ENCODE measurements around the gene SETBP1.

Gene SETBP1

DNA sequence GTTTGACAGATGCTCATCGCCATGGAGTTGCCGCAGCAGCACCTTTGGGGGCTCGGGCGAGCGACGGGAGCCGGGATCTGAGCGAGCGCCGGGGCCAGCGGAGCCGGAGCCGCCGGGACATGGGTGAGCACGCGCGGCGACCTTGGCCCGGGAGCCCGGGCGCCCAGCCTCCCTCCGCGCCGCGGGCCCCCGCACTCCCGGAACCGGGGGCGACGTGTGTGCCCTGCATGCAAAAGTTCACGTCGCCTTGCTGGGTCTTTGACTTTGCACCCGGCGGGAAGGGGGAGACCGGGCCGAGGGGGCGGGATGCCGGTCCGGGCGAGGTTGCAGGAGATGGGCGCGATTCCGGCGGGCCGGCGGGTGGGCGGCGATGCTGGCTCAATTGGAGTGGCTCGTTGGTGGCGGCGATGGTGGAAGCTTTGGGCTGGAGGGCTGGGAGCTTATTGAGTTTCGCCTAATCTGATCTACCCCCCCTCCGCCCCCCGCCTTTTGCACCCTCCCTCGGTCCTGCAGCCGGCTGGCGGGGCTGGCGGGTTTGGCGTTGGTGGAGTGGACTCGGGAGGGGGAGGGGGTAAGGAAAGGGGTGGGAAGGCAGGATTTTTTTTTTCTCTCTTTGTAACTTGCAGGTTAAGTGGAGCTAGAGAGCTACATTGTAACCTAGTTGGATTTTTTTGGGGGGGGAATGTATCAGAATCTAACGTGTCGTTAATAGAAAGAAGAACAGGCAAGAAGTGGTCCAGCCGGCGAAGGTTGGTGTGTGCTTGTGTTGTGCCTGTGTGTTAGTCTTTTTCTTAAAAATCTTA lies at the start of gene SETBP1:
TSS of gene SETBP1 (plus strand) at position 616 of the 803 bp plus-strand sequence. CDS start 20,459 bp downstream, outside the sequence.
- FAIRE-seq = no peak

DNA sequence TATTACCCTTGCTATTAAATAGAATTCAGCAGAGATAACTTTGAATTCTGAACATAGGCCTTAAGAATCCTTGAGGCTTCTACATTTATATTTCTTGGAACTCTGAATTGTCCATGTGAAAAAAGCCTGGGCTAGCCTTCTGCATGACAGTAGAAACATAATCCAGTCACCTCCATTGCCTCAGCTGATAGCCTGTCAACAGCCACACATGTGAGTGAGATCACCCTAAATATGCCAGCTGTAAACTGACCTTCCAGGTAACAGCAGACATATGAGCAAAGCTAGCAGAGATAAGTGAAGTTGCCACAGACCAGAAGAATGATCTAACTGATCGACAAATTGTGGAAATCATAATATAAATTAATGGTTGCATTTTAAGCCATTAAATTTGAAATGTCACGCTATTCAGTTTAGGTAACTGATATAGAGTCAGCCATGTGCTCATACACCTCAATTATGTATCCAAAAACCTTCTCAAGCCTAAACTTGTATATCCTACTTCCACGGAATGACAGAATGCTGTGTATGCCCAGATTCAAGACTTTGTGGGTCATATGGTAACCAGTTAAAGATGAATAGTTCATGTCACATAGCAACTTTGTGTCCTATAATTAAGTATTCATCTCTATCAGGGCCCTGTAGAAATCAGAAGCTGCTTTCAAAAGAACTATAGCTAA lies 48.1 kb upstream of the SETBP1 start:
- no peak for FAIRE-seq

DNA sequence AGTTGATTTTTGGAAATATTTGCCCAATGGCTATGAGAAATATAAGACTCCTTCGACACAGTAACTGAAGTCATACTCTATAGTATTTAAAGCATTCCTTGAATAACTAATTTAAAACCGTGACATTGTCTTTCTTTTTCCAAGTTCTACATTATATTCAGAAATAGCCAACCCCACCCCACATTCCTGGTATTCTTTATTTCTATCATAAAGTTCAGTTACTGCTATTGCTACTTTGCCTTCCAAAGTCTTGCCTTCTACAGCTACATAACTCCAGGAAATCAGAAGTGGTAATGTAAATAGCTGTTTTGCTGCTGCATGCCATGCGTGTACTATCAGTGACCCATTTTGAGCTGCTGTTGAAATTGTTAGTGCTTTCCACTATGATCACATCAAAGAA lies 45.1 kb upstream of the SETBP1 start:
- no peak for FAIRE-seq

DNA sequence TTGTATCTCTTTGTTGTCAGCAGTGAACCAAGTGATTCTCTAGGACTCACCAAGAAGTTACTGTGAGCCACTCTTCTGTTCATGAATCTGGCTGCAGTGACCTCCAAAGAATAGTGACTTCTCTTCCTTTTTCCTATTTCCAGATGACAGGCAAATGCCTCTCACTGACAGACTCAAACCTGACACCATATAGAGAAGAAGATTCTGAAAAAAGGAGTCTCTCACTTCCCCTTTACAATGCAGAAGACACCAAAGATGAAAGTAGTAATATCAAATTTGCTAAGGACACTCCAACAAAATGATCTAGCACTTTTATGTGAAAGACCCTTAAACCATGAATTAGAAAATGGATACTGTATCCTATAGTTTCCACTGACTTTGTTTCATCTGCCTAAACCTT lies 44.4 kb upstream of the SETBP1 start:
- FAIRE-seq = no peak

DNA sequence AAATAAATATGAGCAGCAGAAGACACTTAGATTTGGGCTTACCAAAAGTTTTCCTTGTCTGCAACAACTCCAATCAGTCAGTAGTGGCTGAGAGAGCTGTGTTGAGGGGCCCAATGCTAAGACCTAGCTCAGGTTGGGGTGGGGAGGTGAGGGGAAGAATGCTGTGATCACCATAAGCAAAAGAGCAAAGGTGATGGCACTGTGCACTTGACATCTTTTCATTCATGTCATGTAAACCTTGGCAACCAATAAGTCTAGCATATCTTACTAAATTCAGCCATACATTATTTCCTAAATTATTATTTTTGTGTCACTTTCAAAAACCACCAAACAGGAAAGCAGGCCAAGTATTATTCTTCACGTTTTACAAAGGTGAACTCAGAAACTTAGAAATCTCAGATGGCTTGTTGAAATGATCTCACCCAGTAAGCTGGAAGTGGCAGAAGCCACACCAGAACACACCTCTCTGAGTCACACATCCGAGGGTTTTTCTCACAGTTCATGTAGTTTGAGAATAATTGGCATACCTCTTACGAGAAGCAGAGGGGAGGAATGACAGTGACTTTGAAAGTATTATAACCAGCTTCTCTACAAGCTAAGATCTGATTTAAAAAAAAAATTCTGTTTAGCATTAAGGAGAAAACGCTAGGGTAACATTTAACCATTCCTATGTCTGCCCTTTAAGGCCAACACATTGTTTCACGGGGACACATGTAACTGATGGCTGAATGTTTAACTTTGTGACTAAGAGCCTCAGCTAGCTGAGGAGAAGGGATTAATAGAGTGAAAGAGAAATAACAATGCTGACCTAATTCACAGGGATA lies 43.3 kb upstream of the SETBP1 start:
- no peak for FAIRE-seq

DNA sequence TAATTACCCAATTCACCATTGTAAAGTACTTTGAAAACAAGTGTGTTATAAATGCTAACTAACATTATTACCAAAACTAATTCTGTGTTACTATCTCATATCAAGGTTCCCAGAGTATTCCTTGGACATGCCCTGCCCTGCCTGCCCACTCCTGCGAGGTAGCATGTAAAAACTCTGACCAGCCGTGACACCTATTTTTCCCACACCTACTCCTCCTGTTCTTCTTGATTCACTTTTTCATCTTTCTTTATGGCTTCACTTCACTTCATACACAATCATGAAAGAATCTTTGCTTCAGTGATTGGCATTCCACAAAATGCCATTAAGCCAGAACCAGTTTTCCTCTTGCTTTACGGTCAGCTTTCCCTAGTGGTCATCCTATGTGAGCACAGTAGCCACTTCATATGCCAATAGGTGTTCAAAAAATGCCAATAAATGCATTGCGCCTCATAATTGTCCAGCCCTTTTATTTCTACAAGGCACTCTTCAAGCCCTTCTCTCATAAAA lies 42.6 kb upstream of the SETBP1 start:
- FAIRE-seq = no peak

DNA sequence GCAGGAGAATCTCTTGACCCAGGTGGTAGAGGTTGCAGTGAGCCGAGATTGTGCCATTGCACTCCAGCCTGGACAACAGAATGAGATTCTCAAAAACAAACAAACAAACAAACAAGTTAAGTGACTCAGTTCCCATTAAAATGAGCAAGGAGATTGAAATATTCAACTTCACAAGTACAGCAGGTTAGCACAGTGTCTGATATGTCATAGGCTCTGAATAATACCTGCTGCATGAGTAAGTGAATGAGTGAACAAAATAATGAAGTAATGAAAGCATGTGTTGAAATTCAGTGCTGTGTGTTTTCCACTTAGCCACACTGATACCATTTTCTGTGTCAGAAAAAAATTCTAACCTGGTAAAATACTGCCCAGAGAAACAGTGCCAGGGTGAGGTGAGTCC lies 41.9 kb upstream of the SETBP1 start:
- no peak for FAIRE-seq

DNA sequence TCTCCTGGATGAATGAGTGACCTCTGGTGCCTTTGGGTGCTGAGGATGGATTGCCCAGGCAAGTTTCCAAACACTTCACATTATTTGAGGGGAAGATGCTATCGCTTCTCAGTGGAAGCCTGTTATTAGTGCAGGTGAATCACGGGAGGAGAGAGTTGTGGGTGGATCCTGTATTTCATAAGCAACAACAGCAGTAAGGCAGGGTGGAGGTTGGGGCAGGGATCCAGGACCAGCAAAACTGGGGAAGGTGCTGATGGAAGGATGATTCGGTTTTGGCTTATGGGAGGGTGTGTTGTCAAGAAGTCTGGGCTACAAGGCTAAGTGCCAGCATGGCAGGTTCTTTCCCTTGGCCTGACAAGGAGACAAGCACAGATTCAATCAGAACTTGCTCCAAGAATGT lies 37.7 kb upstream of the SETBP1 start:
- FAIRE-seq = no peak

DNA sequence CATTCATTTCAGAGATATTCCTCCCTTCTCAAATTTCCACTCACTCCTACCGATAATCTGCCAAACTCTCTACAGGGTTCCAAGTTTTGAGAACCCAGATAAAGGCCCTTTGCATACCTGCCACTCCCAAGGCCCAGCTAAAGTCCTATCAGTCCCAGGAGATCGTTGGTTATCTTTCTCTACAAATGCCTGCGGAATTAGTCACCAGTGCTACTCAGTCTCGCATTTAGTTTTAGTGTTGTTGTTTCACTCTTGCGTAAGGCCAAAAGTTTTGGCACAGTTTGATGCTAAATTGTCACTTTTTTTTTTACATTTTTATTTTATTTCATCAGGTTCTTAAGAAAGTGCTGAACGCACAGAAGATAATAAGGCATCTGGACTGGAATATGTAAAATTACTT lies 29.2 kb upstream of the SETBP1 start:
- no peak for FAIRE-seq

DNA sequence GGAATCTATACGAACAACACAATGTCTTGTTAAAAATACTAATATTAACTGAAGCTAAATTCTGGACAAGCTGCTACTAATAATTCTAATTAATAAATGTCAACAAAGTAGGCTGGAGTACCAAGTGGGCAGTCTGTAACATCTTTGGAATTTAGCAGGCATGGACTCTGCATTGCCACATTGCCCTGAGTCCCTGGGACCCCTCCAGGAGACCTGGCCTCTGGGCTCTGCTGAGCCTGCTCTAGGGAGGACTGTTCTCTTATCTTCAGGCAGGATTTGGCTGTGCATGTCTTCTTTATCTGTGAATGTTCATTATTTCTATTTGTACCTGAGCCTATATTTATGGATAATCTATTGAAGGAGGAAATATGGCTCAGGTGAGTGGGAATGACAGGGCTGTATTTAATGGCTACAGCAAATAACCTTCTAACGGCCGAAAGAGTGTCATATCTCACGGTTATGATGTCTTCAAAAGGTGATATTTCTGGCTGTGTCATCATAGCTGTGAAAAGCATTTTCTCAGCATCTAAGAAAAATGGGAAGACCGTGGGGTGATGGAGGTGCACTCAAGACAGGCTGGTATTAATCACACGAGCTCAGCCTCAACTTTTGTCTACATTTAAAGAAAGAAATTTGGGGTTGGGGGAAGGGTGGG lies 28.6 kb upstream of the SETBP1 start:
- no peak for FAIRE-seq

DNA sequence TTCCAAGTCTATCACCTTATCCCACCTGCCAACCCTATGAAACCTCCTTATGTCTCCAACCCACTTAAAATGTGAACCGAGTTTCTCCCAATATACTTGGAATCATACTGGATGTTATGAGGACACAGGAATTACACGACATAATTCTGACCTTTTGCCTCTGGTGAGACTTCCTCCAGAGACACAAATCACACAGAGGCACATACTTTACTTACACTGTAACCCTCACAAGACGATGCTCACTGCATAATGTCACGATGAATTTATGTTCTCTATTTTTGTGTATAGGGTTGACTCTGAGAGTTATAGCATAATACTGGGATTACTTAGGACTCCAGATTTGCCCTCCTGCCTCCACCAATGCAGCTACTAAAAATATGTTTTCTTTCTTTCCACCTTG lies 28.0 kb upstream of the SETBP1 start:
- no peak for FAIRE-seq

DNA sequence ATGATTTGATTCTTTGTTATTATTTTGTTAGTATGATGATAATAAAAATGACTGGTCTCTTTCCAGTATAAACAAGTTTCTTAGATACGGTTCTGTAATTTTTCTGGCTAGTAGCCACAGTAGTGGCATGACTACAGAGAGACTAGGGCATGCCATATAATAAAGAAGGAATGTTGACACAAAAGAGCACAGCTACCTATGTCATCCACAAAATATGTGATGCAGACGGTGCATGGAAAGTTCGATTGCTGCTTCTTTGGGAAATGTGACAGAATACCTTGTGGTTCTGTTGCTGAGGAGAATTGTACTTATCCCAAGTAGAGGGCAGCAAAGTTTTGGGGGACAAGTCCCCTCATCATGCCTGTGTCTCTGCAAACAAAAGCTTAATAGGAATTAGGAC lies 26.1 kb upstream of the SETBP1 start:
- no peak for FAIRE-seq

DNA sequence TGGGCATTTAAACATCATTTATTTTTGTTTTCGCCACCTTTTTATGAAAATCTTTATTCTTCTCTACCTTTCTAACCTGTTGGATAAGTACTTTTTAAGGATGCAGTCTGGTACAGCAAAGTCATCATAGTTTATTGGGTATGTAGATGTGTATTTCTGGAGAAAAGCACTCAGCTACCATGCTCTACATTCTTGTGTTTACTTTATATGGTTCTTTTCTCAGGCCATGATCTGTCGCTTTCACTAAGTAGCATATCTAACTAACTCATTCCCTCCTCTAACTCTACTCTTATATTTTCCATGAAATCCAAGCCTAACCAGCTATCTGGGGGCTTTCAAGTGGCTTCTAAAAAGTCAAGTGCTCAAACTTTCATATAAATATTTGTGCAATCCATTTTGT lies 25.3 kb upstream of the SETBP1 start:
- no peak for FAIRE-seq

DNA sequence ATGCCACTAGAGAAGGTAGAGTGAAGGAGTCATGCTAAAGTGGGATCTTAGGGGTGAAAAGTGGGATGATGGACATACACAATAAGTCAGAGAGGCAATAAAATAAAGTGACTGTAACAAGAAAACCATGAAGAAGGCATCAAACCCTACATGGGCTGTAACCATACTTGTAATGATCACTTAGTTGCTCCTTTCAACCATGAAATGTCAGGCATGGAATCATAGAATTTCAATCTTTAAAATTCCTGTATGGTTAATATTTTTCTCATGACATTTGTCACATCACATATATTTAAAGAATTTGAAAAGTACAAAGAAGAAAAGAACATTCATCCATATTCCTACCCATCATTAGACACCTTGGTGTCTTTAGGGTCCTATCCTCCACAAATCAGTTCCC lies 20.9 kb upstream of the SETBP1 start:
- FAIRE-seq = no peak

DNA sequence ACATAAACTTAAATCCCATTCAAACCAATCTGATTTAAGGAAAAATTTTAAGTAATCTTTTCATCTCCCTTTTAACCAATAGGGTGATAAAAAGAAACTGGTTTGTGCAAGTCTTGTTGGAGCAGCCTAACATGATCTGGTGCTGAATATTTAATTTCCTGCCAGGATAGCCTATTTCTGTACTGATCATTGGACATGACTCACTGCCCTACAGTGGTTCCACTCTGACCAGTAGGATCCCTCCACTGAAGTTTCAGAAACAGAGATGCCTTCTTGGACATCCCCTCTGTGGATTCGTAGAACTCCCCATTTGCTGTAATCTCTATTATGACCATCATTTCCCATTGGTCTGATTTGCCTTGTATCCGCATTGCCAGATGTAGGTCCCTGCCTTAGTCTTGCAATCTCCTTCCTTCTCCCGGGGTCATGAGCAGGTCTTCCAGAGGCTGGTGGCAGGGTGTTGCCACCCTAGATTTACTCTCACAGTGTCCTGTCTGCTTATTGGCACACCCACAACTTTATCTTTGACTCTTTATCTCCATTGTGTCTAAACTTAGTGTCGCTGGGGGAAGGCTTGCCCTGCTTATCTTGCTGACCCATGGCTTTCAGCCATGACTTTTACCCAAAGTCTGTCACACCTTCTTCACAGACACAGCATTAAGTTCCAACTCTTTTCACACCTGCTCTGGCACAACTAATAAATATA lies 12.3 kb upstream of the SETBP1 start:
- no peak for FAIRE-seq

DNA sequence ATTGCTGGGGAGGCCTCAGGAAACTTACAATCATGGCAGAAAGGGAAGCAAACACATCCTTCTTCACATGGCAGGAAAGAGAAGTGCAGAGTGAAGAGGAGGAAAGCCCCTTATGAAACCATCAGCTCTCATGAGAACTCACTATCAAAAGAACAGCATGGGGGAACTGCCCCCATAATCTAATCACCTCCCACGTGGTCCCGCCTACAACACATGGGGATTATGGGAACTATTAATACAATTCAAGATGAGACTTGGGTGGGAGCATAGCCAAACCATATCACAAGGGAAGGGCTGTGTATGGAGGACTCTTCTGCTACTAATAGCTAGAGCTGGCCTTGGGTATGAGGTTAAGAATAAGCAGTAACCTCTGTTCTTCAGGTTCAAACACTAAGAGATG lies 8.8 kb upstream of the SETBP1 start:
- no peak for FAIRE-seq

DNA sequence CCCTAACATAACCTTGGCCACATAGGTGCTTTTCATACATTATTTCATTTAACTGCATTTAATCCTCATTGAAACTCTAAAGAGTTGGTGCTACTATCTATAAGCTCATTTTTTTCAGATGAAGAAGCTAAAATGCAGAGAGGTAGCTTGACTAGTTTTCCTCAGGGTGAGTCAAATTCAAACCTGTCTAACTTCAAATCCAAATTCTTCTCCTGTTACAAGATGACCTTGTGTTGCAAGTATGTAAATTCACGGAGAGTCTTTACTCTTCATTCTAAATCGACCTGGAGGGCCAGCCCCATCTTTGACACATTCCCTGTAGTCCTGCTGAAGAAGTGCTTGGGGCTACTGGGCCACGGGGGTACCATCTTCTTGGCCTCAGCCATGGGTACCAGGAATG lies 8.2 kb upstream of the SETBP1 start:
- FAIRE-seq = no peak

DNA sequence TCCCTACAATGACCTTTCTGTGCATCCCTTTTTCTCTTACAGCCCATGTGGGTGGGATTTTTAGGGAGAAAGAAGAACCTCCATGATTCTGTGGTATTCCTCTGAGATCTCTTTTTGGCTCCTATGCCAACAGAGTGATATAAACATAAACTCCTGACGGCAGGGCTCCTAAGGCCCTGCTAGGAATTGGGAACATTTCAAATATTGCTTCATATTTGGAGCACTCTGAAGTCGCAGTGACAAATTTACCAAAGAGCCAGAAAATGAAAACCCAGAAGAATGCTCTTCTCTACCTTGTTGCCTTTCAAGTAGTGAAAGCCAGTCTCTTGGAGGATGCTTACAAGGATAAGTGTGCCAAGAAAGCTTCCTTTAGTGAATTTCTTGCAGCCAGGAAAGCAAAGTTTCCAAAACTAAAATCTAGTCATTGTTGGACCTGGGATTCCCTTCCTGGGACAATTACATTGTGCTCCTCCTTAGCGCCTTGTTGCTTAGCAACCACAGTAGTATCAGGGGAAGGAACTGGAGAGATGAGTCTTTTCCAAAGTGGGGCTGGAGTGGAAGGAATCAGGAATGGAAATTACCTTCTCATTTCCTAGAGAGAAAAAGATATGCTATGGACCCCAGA lies 7.3 kb upstream of the SETBP1 start:
- FAIRE-seq = no peak

DNA sequence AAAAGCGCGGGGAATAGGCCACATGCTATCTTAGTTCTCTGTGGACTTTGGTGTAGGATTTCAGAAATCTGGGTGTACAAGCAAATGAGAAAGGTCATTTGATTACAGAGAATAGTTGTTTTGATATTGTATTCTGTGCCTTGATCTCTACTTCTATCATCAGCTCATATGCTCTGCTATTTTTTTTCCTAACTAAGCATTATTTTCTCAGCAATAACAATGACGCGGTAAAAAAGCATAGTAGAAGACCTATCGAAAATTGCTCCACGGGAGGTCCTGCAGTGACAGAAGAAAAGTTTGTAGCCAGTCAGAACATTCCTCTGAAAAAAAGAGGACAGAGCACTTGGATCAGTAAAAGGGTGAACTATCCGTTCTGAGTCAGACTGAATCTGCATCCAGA lies 2.8 kb upstream of the SETBP1 start:
- FAIRE-seq = no peak

DNA sequence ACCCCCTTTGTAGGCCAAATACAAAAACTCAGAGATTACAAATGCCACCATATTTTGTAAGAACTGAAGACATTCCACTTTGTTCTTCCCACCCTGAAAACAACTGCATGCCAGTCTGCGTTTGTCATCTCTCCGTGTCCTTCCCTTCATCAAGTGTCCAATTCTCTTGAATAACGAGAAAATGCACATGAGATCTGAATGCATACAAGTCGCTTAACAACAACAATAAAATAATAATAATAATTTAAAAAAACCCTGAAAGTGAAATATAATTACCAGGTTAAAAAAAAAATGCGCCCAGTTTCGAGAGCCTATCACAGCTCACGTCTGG lies 2.0 kb upstream of the SETBP1 start:
- FAIRE-seq = peak; percentile 51

DNA sequence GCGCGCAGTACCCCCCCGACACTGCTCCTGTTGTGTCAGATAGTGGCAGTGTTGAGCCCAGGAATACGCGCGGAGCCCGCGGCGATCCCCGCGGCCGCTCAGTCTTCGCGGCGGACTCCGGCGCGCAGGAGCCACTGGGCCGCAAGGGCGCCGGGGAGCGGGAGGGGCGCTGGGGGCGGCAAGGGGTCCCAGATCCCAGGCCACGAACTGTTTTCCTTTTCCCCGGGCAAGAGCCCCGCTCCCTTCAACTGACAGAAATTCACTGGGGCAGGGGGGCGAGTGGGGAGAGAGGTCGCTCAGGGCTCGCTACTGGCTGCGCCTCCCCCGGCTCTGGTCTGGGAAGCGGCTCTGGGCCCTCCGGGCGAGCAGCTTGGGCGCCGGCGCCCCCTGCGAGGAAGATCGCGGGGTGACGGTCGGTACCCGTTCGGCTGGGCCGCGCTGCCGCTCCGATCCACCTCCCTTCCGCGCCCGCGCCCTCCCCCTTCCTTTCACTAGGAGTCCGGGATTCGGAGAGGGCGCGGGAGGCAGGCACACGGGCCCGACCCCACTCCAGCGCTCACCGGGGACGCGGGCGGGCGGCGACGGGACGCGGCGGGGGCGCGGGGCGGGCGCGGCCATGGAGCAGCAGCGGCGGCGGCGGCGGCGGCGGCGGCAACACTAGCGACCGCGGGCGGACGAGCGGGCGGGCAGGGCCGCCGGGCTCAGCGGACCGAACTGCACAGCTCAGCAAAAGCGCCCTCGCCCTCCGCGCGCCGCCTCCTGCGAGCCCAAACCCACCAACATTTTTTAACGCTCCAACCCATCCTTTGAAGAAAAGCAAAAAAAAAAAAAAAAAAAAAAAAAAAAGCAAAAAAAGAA lies 1.4 kb upstream of the SETBP1 start:
- no peak for FAIRE-seq
